RWPE2 (cell line): ENCODE results near the gene PNLDC1.
A peak's percentile ranks its signal among the peaks of the same experiment; 100 is the strongest.
"Not testable (repeated sequence)": the region's sequence is repeated elsewhere in the genome, so short reads cannot be mapped to it uniquely, and the experiment has no call there.

Experiments used
- ATAC-seq: fragments of 200-7000 bp; cut with Tn5 transposase; 3 replicates; pipeline ENCODE4 v1.9.1; 2021; ENCODE audit warnings: low read depth
- DNase-seq: peaks from one replicate; pipeline ENCODE4 v3.0.0-alpha.2; 2020; ENCODE audit warnings: low spot score
- H3K27ac ChIP-seq: fragments of 450-650 bp; 2 replicates; pipeline ENCODE4 v1.5.1; 2017; ENCODE audit warnings: mild to moderate bottlenecking; ENCODE audit not compliant: poor library complexity, severe bottlenecking
- H3K27me3 ChIP-seq: fragments of 250-450 bp; sonication (Bioruptor Pico); 2 replicates; pipeline ENCODE4 v1.5.1; 2021; ENCODE audit warnings: mild to moderate bottlenecking, moderate library complexity; ENCODE audit not compliant: insufficient read depth, poor library complexity, severe bottlenecking
- H3K36me3 ChIP-seq: fragments of 250-450 bp; sonication (Bioruptor Pico); 2 replicates; pipeline ENCODE4 v1.5.1; 2020; ENCODE audit warnings: low read depth, mild to moderate bottlenecking, moderate library complexity
- H3K4me1 ChIP-seq: fragments of 250-450 bp; sonication (Bioruptor Pico); 2 replicates; pipeline ENCODE4 v1.5.1; 2021; ENCODE audit warnings: mild to moderate bottlenecking, moderate library complexity; ENCODE audit not compliant: insufficient read depth, poor library complexity, severe bottlenecking
- H3K4me3 ChIP-seq: fragments of 250-450 bp; sonication (Bioruptor Pico); 2 replicates; pipeline ENCODE4 v1.5.1; 2021; ENCODE audit warnings: mild to moderate bottlenecking, moderate library complexity; ENCODE audit not compliant: severe bottlenecking
- H3K9me3 ChIP-seq: fragments of 250-450 bp; sonication (Bioruptor Pico); 2 replicates; pipeline ENCODE4 v1.5.1; 2021; ENCODE audit warnings: mild to moderate bottlenecking, moderate library complexity; ENCODE audit not compliant: severe bottlenecking
- CTCF ChIP-seq: fragments of 450-650 bp; IDR thresholded peaks from one replicate; pipeline ENCODE4 v1.5.1; 2017; ENCODE audit warnings: mild to moderate bottlenecking, moderate library complexity; ENCODE audit not compliant: poor library complexity, severe bottlenecking

PNLDC1 gene

GRCh38 chr6:159790149-159790955 lies 9.7 kb upstream of the PNLDC1 start, which contains the start of gene MRPL18:
Gene MRPL18 (plus strand): TSS chr6:159790467. CDS start chr6:159790588, 121 bp downstream.
- ATAC-seq (peak; percentile 89), DNase-seq (peak; percentile 98)
- Histone ChIP-seq H3K4me3 (peak within 1 kb of the TSS; percentile 56), H3K36me3 (peaks cover 78% of the 10 kb centered on the region), H3K4me1 (peaks cover 6% of the 10 kb centered on the region), H3K9me3 (no peaks in the 10 kb centered on the region), H3K27ac (peak within 1 kb of the TSS; percentile 69), H3K27me3 (no peaks in the 10 kb centered on the region)
- TF ChIP-seq CTCF: no peak

- ATAC-seq: no peak
- Histone ChIP-seq H3K4me1 (peaks cover 6% of the 10 kb centered on the region), H3K9me3 (no peaks in the 10 kb centered on the region), H3K27me3 (no peaks in the 10 kb centered on the region), H3K36me3 (peaks cover 76% of the 10 kb centered on the region), H3K27ac (peak overlapping the region; percentile 69), H3K4me3 (peak overlapping the region; percentile 56)
- TF ChIP-seq CTCF: no peak
- no peak for DNase-seq
Measured at GRCh38 chr6:159790956-159791598, 9.0 kb upstream of the PNLDC1 start.

GRCh38 chr6:159794976-159795375 lies 5.1 kb upstream of the PNLDC1 start:
- H3K9me3 ChIP-seq, H3K27me3 ChIP-seq, H3K4me3 ChIP-seq, H3K4me1 ChIP-seq, ATAC-seq, H3K27ac ChIP-seq, DNase-seq: not testable (repeated sequence)
- peaks cover 83% of the 10 kb centered on the region for H3K36me3 ChIP-seq

GRCh38 chr6:159797554-159797953 lies 2.5 kb upstream of the PNLDC1 start:
- ATAC-seq (no peak), DNase-seq (no peak)
- no peak overlapping the region for H3K4me3 ChIP-seq
- no peak for TF ChIP-seq CTCF
- H3K27ac ChIP-seq: no peak overlapping the region
- no peaks in the 10 kb centered on the region for H3K9me3 ChIP-seq
- peaks cover 67% of the 10 kb centered on the region for H3K36me3 ChIP-seq
- H3K4me1 ChIP-seq: no peaks in the 10 kb centered on the region
- H3K27me3 ChIP-seq: no peaks in the 10 kb centered on the region

- no peak for ATAC-seq
- H3K36me3 ChIP-seq: peaks cover 36% of the 10 kb centered on the region
- TF ChIP-seq CTCF: no peak
- no peak overlapping the region for H3K27ac ChIP-seq
- no peaks in the 10 kb centered on the region for H3K4me1 ChIP-seq
- no peaks in the 10 kb centered on the region for H3K9me3 ChIP-seq
- no peak overlapping the region for H3K4me3 ChIP-seq
- no peaks in the 10 kb centered on the region for H3K27me3 ChIP-seq
- no peak for DNase-seq
Measured at GRCh38 chr6:159801935-159802334, 1.9 kb downstream of the PNLDC1 start.
